Neural cell (in vitro differentiated cells): ENCODE results near the gene ATAD2B. TPM values are rescaled to one million over a fixed set of nuclear protein-coding genes. Genes with fewer than 3 reads are reported as not detected.

Experiments used
- H2AFZ ChIP-seq: fragments of 200-600, 300-800 bp; sonication (generic), shearing (Covaris generic); 2 replicates; pipeline ENCODE4 v1.6.0; 2014; ENCODE audit warnings: low read depth, mild to moderate bottlenecking, antibody characterized with exemption, low read length, moderate library complexity
- H3F3A ChIP-seq: fragments of 200-600 bp; shearing (Covaris generic); 2 replicates; pipeline ENCODE4 v1.6.1; 2016; ENCODE audit warnings: mild to moderate bottlenecking, moderate library complexity, mixed read lengths, antibody characterized with exemption, low read length; ENCODE audit not compliant: insufficient read depth, poor library complexity, severe bottlenecking
- H3K27ac ChIP-seq: fragments of 200-600, 300-800 bp; sonication (generic), shearing (Covaris generic); 2 replicates; pipeline ENCODE4 v1.5.1; 2014; ENCODE audit warnings: mild to moderate bottlenecking, low read length, moderate library complexity
- H3K27me3 ChIP-seq: fragments of 300-800, 200-600 bp; sonication (generic), shearing (Covaris generic); 2 replicates; pipeline ENCODE4 v1.6.0; 2014; ENCODE audit warnings: mild to moderate bottlenecking, low read depth, low read length, moderate library complexity; ENCODE audit not compliant: insufficient read depth
- H3K36me3 ChIP-seq: fragments of 300-800, 200-600 bp; sonication (generic), shearing (Covaris generic); 2 replicates; pipeline ENCODE4 v1.5.1; 2014; ENCODE audit warnings: mild to moderate bottlenecking, antibody characterized with exemption, low read length, moderate library complexity; ENCODE audit not compliant: insufficient read depth
- H3K4me2 ChIP-seq: fragments of 300-800, 200-600 bp; sonication (generic), shearing (Covaris generic); 2 replicates; pipeline ENCODE4 v1.6.0; 2014; ENCODE audit warnings: mild to moderate bottlenecking, low read length
- H3K4me3 ChIP-seq: fragments of 300-800, 200-600 bp; sonication (generic), shearing (Covaris generic); 2 replicates; pipeline ENCODE4 v1.5.1; 2014; ENCODE audit warnings: mild to moderate bottlenecking, low read length, moderate library complexity
- H3K79me2 ChIP-seq: fragments of 200-600 bp; shearing (Covaris generic); replicated peaks from 2 replicates; pipeline ENCODE4 v1.6.0; 2014; ENCODE audit warnings: mild to moderate bottlenecking, low read length, moderate library complexity; ENCODE audit not compliant: insufficient read depth
- H3K9ac ChIP-seq: fragments of 300-800, 200-600 bp; sonication (generic), shearing (Covaris generic); 2 replicates; pipeline ENCODE4 v1.6.1; 2016; ENCODE audit warnings: mild to moderate bottlenecking, low read length, mixed read lengths
- H3K9me2 ChIP-seq: fragments of 200-600 bp; shearing (Covaris generic); 2 replicates; pipeline ENCODE4 v1.6.1; 2016; ENCODE audit warnings: mild to moderate bottlenecking, low read length, mixed read lengths; ENCODE audit not compliant: insufficient read depth
- H3K9me3 ChIP-seq: fragments of 200-600, 300-800 bp; sonication (generic), shearing (Covaris generic); 2 replicates; pipeline ENCODE4 v1.6.1; 2016; ENCODE audit warnings: mild to moderate bottlenecking, mixed run types, low read length, moderate library complexity, mixed read lengths
- H4K20me1 ChIP-seq: fragments of 200-600 bp; shearing (Covaris generic); 2 replicates; pipeline ENCODE4 v1.6.1; 2016; ENCODE audit warnings: mild to moderate bottlenecking, mixed run types; ENCODE audit not compliant: insufficient read depth
- CTCF ChIP-seq: fragments of 450-650 bp; IDR thresholded peaks from 2 replicates; pipeline ENCODE4 v1.5.1; 2014; ENCODE audit warnings: antibody characterized with exemption, mild to moderate bottlenecking, moderate library complexity; ENCODE audit not compliant: poor library complexity, severe bottlenecking
- EP300 ChIP-seq: fragments of 450-650 bp; conservative IDR thresholded peaks from 2 replicates; pipeline ENCODE4 v1.6.1; 2014; ENCODE audit warnings: antibody characterized with exemption, mild to moderate bottlenecking, moderate library complexity; ENCODE audit not compliant: poor library complexity, severe bottlenecking
- EZH2 ChIP-seq: fragments of 200-600, 300-800 bp; shearing (Covaris generic), sonication (generic); IDR thresholded peaks from 2 replicates; pipeline ENCODE4 v1.6.1; 2014; ENCODE audit warnings: antibody characterized with exemption, low read length, borderline replicate concordance, mild to moderate bottlenecking; ENCODE audit not compliant: insufficient read depth, poor library complexity, severe bottlenecking
- MXI1 ChIP-seq: fragments of 450-650 bp; conservative IDR thresholded peaks from 2 replicates; pipeline ENCODE4 v1.6.1; 2014; ENCODE audit warnings: antibody characterized with exemption, mild to moderate bottlenecking; ENCODE audit not compliant: poor library complexity, severe bottlenecking
- POLR2AphosphoS5 ChIP-seq: IDR thresholded peaks from 2 replicates; pipeline ENCODE4 v1.6.1; 2012
- RAD21 ChIP-seq: fragments of 450-650 bp; conservative IDR thresholded peaks from 2 replicates; pipeline ENCODE4 v1.6.1; 2014; ENCODE audit warnings: antibody characterized with exemption, mild to moderate bottlenecking, moderate library complexity
- SMC3 ChIP-seq: fragments of 450-650 bp; conservative IDR thresholded peaks from 2 replicates; pipeline ENCODE4 v1.6.1; 2014; ENCODE audit warnings: antibody characterized with exemption, mild to moderate bottlenecking, moderate library complexity; ENCODE audit not compliant: poor library complexity
- TAF1 ChIP-seq: IDR thresholded peaks from 2 replicates; pipeline ENCODE4 v1.6.1; 2012; ENCODE audit warnings: low read depth
- polyA plus RNA-seq: library from polyadenylated mRNA; depleted of rRNA; stranded (reverse); fragments of >200 nt; gene quantifications from 2 replicates; pipeline ENCODE4 v1.2.3, GENCODE V29; 2014
- TF ChIP-seq, protein P1 (sequence below): IDR thresholded peaks from 2 replicates; pipeline ENCODE4 v1.6.1; 2012; ENCODE audit warnings: borderline replicate concordance

The ATAD2B gene
- polyA plus RNA-seq, 1 donor from 2014 or later = 37.6 TPM

- Histone ChIP-seq H3K79me2 (no peaks in the 10 kb centered on the region), H2AFZ (no peak overlapping the region), H3K36me3 (no peaks in the 10 kb centered on the region), H3K9me3 (no peaks in the 10 kb centered on the region), H3K9me2 (no peaks in the 10 kb centered on the region), H3K9ac (no peak overlapping the region), H3K4me3 (no peak overlapping the region), H4K20me1 (no peaks in the 10 kb centered on the region), H3K27me3 (no peaks in the 10 kb centered on the region), H3K4me2 (no peak overlapping the region), H3K27ac (no peak overlapping the region), H3F3A (no peaks in the 10 kb centered on the region)
- TF ChIP-seq, protein P1, sequence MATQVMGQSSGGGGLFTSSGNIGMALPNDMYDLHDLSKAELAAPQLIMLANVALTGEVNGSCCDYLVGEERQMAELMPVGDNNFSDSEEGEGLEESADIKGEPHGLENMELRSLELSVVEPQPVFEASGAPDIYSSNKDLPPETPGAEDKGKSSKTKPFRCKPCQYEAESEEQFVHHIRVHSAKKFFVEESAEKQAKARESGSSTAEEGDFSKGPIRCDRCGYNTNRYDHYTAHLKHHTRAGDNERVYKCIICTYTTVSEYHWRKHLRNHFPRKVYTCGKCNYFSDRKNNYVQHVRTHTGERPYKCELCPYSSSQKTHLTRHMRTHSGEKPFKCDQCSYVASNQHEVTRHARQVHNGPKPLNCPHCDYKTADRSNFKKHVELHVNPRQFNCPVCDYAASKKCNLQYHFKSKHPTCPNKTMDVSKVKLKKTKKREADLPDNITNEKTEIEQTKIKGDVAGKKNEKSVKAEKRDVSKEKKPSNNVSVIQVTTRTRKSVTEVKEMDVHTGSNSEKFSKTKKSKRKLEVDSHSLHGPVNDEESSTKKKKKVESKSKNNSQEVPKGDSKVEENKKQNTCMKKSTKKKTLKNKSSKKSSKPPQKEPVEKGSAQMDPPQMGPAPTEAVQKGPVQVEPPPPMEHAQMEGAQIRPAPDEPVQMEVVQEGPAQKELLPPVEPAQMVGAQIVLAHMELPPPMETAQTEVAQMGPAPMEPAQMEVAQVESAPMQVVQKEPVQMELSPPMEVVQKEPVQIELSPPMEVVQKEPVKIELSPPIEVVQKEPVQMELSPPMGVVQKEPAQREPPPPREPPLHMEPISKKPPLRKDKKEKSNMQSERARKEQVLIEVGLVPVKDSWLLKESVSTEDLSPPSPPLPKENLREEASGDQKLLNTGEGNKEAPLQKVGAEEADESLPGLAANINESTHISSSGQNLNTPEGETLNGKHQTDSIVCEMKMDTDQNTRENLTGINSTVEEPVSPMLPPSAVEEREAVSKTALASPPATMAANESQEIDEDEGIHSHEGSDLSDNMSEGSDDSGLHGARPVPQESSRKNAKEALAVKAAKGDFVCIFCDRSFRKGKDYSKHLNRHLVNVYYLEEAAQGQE = no peak
These were observed 213.6 kb downstream of the ATAD2B start for GRCh38 chr2:23713351-23713750.

DNA sequence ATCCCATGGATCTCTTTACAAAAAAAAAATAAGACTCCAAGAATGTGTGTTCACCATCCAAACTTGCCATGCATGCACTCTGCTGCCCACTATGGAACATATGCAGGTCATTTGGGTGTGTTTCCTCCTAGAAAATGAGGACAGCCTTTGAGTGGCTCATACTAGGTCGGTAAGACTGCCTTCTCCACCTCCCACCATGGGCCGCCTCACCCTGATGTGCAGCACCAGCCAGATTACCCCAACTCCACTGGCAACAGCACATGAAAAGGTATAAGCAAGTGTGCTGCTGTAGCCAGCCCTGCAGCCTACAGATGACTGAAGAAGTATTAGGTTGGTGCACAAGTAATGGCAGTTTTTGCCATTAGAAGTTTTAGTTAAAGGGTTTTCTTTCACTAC, 214.2 kb downstream of the ATAD2B start:
- TF ChIP-seq TAF1 (no peak), MXI1 (no peak)
- no peak overlapping the region for H3K9ac ChIP-seq
- no peaks in the 10 kb centered on the region for H3F3A ChIP-seq
- no peaks in the 10 kb centered on the region for H3K9me2 ChIP-seq
- no peak overlapping the region for H3K4me2 ChIP-seq
- no peak overlapping the region for H3K27ac ChIP-seq
- H3K9me3 ChIP-seq = no peaks in the 10 kb centered on the region
- H3K79me2 ChIP-seq = no peaks in the 10 kb centered on the region
- no peak overlapping the region for H3K4me3 ChIP-seq
- no peaks in the 10 kb centered on the region for H3K36me3 ChIP-seq
- no peaks in the 10 kb centered on the region for H4K20me1 ChIP-seq
- no peaks in the 10 kb centered on the region for H3K27me3 ChIP-seq
- H2AFZ ChIP-seq = no peak overlapping the region

DNA sequence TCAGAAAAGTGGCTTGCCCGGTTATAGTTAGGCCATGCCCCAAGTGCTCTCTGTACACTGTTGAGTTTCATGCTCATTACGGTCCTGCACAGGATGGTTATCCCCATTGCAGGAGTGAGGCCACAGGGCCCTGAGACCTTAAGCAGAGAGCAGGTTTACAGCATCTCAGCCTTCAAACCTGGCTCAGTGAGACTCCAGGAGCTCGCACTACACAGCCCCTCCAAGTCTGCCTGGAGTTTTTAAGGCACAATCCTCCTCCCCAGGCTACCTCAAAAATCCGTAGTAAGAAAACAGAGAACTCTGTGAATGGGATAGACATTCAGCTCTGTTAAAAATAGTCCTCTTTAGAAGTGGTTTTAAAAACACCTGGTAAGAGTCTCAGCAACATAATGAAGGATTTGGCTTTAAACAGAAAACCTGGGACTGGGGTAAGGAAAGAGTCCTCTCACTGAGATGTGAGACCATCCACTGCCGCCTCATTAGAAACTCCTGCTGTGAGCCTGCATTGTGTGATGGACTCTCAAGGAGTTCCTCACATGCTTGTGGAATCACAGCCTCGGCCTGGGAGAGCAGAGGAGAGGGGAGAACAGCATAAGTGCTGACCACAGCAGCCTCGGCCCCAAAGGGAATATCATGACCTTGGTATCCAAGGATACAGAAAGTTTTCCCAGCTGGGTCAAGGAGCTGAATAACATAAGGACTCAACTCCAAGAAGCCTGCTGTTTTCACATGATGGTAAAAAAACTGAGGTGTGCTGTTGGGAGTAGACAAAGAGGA, 214.8 kb downstream of the ATAD2B start:
- H3K4me2 ChIP-seq = no peak overlapping the region
- no peaks in the 10 kb centered on the region for H3K27me3 ChIP-seq
- no peaks in the 10 kb centered on the region for H4K20me1 ChIP-seq
- TF ChIP-seq, protein P1 = no peak
- TF ChIP-seq EZH2 = no peak
- no peak for TF ChIP-seq POLR2AphosphoS5
- no peak for TF ChIP-seq MXI1
- TF ChIP-seq TAF1 = no peak
- TF ChIP-seq EP300 = no peak
- no peak for TF ChIP-seq SMC3
- no peak for TF ChIP-seq RAD21
- TF ChIP-seq CTCF = no peak
- no peaks in the 10 kb centered on the region for H3F3A ChIP-seq
- H2AFZ ChIP-seq = no peak overlapping the region
- H3K9me2 ChIP-seq = no peaks in the 10 kb centered on the region
- H3K4me3 ChIP-seq = no peak overlapping the region
- no peaks in the 10 kb centered on the region for H3K9me3 ChIP-seq
- no peak overlapping the region for H3K9ac ChIP-seq
- peaks cover under 1% of the 10 kb centered on the region for H3K36me3 ChIP-seq
- H3K27ac ChIP-seq = no peak overlapping the region
- no peaks in the 10 kb centered on the region for H3K79me2 ChIP-seq
